Activated gamma-delta T cell (primary cell): ENCODE data around the gene KLK7.

ENCODE experiments used
- DNase-seq: peaks from one replicate; lab custom pipeline; 2025; lab: John Stamatoyannopoulos, UW

Gene KLK7

GRCh38 chr19:50932690-50933083, 51.0 kb downstream of the KLK7 start:
- DNase-seq, result no peak

DNA sequence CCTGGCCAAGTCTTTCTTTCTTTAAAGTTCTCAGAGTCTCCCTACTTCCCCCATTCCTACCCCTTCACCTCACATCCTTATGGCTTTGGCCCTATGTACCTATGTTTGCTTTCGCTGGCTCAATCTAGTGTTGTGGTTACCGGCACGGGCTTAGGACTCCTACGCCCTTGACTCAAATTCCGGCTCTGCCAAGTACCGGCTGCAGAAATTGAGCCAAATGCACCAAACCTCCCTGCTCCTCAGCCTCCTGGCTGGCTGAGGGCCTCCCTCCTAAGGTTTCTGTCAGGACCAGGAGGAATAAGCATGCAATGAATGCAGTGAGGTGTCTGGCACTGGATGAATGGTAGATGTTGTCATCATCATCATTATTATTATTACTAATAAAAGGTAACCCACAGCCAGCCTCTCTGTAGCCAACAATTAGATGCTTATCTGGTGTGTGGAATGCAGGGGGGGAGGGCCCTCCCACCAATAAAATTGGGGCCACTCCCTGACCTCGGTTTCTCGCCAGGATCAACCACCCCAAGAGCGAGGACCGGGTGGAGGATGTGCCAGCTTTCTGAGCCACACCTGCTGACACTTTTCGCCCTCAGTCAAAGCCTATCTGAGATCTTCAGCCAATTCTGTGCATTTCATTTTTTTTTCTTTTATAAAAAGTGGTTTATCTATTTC, 51.6 kb downstream of the KLK7 start:
- no peak for DNase-seq

- no peak for DNase-seq
These were observed 52.7 kb downstream of the KLK7 start for GRCh38 chr19:50931023-50931422.

DNA sequence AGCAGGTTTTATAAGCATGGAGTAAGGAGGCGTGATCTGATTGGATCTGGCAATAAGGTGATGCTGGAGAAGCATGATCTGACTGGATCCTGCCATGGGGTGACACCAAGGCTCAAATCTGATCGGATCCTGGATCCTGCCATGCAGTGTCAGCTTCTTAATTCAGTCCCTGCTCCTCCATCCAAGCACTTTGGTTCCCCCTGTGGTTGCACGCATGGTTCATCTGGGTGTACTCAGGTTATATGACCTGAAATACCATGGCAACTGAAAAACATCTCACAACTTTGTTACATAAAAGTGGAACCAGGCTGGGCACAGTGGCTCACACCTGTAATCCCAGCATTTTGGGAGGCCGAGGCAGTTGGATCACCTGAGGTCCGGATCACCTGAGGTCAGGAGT, 54.9 kb downstream of the KLK7 start:
- DNase-seq, result no peak
